Astrocyte (in vitro differentiated cells and primary cell): Measurements from ENCODE around the gene CCDC102B. TPM values are rescaled to one million over a fixed set of nuclear protein-coding genes. Genes with fewer than 3 reads are reported as not detected.
A peak's percentile ranks its signal among the peaks of the same experiment; 100 is the strongest.

Experiments
- DNase-seq: peaks from one replicate; pipeline ENCODE4 v3.0.0-alpha.2; 2010; ENCODE audit warnings: low read depth
- FAIRE-seq: peaks from 2 replicates; lab custom pipeline; 2011; peaks lifted over from hg19 to GRCh38; lab: Jason Lieb, UNC
- H2AFZ ChIP-seq: 2 replicates; pipeline ENCODE4 v1.6.0; 2012; ENCODE audit warnings: low read depth, low read length, inconsistent platforms
- H3K27ac ChIP-seq: 2 replicates; pipeline ENCODE4 v1.5.1; 2011; ENCODE audit warnings: low read depth, low read length, inconsistent platforms
- H3K27me3 ChIP-seq: 2 replicates; pipeline ENCODE4 v1.6.0; 2011; ENCODE audit warnings: low read length, inconsistent platforms; ENCODE audit not compliant: insufficient read depth
- H3K36me3 ChIP-seq: 2 replicates; pipeline ENCODE4 v1.5.1; 2011; ENCODE audit warnings: low read length, inconsistent platforms; ENCODE audit not compliant: insufficient read depth
- H3K4me1 ChIP-seq: 2 replicates; pipeline ENCODE4 v1.5.1; 2011; ENCODE audit warnings: low read length, inconsistent platforms; ENCODE audit not compliant: insufficient read depth
- H3K4me2 ChIP-seq: 2 replicates; pipeline ENCODE4 v1.6.0; 2012; ENCODE audit warnings: low read length, inconsistent platforms
- H3K4me3 ChIP-seq: 2 replicates; pipeline ENCODE4 v1.5.1; 2011; ENCODE audit warnings: low read depth, mild to moderate bottlenecking, low read length, inconsistent platforms; ENCODE audit not compliant: insufficient read depth
- H3K79me2 ChIP-seq: 2 replicates; pipeline ENCODE4 v1.6.0; 2012; ENCODE audit warnings: mild to moderate bottlenecking, low read length, inconsistent platforms; ENCODE audit not compliant: insufficient read depth
- H3K9ac ChIP-seq: 2 replicates; pipeline ENCODE4 v1.6.0; 2012; ENCODE audit warnings: mild to moderate bottlenecking, low read length, inconsistent platforms
- H3K9me3 ChIP-seq: 2 replicates; pipeline ENCODE4 v1.5.1; 2012; ENCODE audit warnings: low read depth, mild to moderate bottlenecking, low read length, inconsistent platforms; ENCODE audit not compliant: insufficient read depth
- H4K20me1 ChIP-seq: 2 replicates; pipeline ENCODE4 v1.6.0; 2012; ENCODE audit warnings: low read length, inconsistent platforms; ENCODE audit not compliant: insufficient read depth
- H3K27ac Mint-ChIP-seq: one replicate; pipeline ENCODE4 v1.8.0; 2021; ENCODE audit warnings: mild to moderate bottlenecking, mixed read lengths; ENCODE audit not compliant: unreplicated experiment
- H3K27me3 Mint-ChIP-seq: one replicate; pipeline ENCODE4 v1.8.0; 2021; ENCODE audit warnings: low read depth, mixed read lengths; ENCODE audit not compliant: unreplicated experiment
- H3K36me3 Mint-ChIP-seq: one replicate; pipeline ENCODE4 v1.8.0; 2021; ENCODE audit warnings: low read depth, mixed read lengths; ENCODE audit not compliant: unreplicated experiment
- H3K4me1 Mint-ChIP-seq: one replicate; pipeline ENCODE4 v1.8.0; 2021; ENCODE audit warnings: low read depth, mixed read lengths; ENCODE audit not compliant: unreplicated experiment
- H3K4me3 Mint-ChIP-seq: one replicate; pipeline ENCODE4 v1.8.0; 2021; ENCODE audit warnings: mild to moderate bottlenecking, moderate library complexity, mixed read lengths; ENCODE audit not compliant: unreplicated experiment
- H3K9me3 Mint-ChIP-seq: one replicate; pipeline ENCODE4 v1.8.0; 2021; ENCODE audit warnings: mild to moderate bottlenecking, mixed read lengths; ENCODE audit not compliant: unreplicated experiment
- EZH2 ChIP-seq: IDR thresholded peaks from 2 replicates; pipeline ENCODE4 v1.6.1; 2012; ENCODE audit warnings: mild to moderate bottlenecking, low read length, inconsistent platforms; ENCODE audit not compliant: insufficient read depth
- total RNA-seq: library from RNA; stranded (reverse); gene quantifications from 2 replicates; pipeline ENCODE4 v1.2.1, GENCODE V29; 2021
- TF ChIP-seq, protein P1 (sequence below): IDR thresholded peaks from 2 replicates; pipeline ENCODE4 v1.5.1; 2011; ENCODE audit warnings: low read depth, mild to moderate bottlenecking, inconsistent platforms, low read length, moderate library complexity; ENCODE audit not compliant: insufficient read depth

The CCDC102B gene
- total RNA-seq, 1 donor from 2014 or later: 7.9 TPM

DNA sequence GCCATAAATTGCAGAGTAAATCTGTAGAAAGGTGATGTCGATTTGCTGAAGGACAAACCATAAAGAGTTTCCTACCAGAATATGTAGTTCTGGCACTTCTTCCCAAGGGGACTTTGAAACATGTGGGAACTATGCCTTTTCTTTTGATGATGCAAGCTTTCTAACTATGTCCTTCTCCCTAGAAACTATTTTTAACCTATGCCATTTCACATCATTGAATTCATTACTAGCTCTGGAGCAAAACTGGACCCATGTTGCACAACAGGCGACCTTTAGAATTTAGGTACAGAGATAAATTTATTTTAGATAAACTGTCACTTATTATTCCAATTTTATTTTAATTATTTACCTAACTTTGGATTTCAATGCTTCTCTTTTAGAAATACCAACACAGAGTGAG is 186.5 kb downstream of the CCDC102B start:
- Histone ChIP-seq H3K4me1 (no peaks in the 10 kb centered on the region), H3K4me3 (no peak overlapping the region), H3K9ac (no peak overlapping the region), H3K4me2 (no peak overlapping the region), H3K27ac (no peak overlapping the region), H2AFZ (no peak overlapping the region), H3K36me3 (no peaks in the 10 kb centered on the region), H4K20me1 (no peaks in the 10 kb centered on the region), H3K9me3 (no peaks in the 10 kb centered on the region), H3K79me2 (no peaks in the 10 kb centered on the region), H3K27me3 (no peaks in the 10 kb centered on the region)
- Mint-ChIP-seq H3K4me1 (peaks cover 1% of the 10 kb centered on the region), H3K27ac (no peak overlapping the region), H3K27me3 (no peaks in the 10 kb centered on the region), H3K36me3 (peaks cover 2% of the 10 kb centered on the region), H3K9me3 (peaks cover 1% of the 10 kb centered on the region), H3K4me3 (no peak overlapping the region)
- FAIRE-seq (no peak), DNase-seq (no peak)
- TF ChIP-seq, protein P1, sequence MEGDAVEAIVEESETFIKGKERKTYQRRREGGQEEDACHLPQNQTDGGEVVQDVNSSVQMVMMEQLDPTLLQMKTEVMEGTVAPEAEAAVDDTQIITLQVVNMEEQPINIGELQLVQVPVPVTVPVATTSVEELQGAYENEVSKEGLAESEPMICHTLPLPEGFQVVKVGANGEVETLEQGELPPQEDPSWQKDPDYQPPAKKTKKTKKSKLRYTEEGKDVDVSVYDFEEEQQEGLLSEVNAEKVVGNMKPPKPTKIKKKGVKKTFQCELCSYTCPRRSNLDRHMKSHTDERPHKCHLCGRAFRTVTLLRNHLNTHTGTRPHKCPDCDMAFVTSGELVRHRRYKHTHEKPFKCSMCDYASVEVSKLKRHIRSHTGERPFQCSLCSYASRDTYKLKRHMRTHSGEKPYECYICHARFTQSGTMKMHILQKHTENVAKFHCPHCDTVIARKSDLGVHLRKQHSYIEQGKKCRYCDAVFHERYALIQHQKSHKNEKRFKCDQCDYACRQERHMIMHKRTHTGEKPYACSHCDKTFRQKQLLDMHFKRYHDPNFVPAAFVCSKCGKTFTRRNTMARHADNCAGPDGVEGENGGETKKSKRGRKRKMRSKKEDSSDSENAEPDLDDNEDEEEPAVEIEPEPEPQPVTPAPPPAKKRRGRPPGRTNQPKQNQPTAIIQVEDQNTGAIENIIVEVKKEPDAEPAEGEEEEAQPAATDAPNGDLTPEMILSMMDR: no peak
- no peak for TF ChIP-seq EZH2

DNA sequence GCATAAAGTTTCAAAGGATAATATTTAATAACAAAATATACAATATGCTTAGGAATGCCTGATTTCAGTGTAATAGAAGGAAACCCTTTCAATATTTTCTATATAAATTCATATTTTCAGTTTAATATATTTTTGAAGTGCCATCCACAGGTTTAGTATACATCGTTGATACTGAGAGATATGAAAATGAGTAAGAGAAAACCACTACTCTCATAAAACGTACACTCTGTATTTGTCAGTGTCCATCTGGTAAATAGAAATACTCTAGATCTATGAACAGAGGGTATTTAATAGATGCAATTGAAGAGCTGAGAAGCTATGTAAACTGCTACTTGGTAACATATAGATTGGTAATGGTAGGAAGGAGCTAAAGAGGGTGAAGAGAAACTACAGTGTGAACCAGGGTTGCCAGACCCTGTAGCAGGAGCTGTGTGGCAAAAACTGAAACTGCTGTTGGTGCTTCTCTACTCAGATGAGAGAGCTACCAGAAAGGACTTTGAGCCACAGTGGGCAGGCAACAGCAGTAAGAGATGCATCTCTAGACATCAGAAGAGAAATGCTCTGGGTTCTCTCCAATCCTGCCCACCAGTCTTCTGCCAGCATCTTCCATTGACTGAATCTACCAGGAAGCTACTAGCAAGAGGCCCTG is 187.4 kb downstream of the CCDC102B start:
- DNase-seq (no peak), FAIRE-seq (no peak)
- Histone ChIP-seq H3K9ac (no peak overlapping the region), H3K79me2 (no peaks in the 10 kb centered on the region), H3K27me3 (no peaks in the 10 kb centered on the region), H3K9me3 (no peaks in the 10 kb centered on the region), H3K27ac (no peak overlapping the region), H3K4me3 (no peak overlapping the region), H3K36me3 (no peaks in the 10 kb centered on the region), H4K20me1 (no peaks in the 10 kb centered on the region), H2AFZ (no peak overlapping the region), H3K4me2 (no peak overlapping the region), H3K4me1 (no peaks in the 10 kb centered on the region)
- Mint-ChIP-seq H3K9me3 (peaks cover 3% of the 10 kb centered on the region), H3K36me3 (peaks cover 2% of the 10 kb centered on the region), H3K27ac (no peak overlapping the region), H3K27me3 (no peaks in the 10 kb centered on the region), H3K4me3 (no peak overlapping the region), H3K4me1 (peaks cover 1% of the 10 kb centered on the region)
- TF ChIP-seq EZH2: no peak
- TF ChIP-seq, protein P1: no peak

DNA sequence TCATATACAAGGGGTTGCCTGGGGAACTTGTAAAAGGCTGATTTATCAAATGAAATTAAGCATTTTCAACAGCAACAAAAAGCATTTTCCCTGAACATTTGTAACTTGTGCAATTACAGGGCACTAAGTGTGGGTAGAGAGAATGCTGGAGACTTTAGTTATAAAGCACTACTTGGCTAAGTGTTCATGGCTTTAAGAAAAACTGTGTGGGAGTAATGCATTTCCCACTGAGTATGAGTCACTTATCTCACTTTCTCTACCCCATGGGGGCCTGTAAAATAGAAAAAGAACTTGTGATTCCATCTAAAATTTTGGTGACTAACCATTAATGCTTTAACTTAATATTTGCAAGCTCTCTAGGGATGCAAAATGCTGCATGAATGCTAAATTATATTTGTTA is 193.4 kb downstream of the CCDC102B start:
- Histone ChIP-seq H3K9ac (no peak overlapping the region), H2AFZ (no peak overlapping the region), H3K36me3 (no peaks in the 10 kb centered on the region), H3K79me2 (no peaks in the 10 kb centered on the region), H3K4me2 (no peak overlapping the region), H3K27ac (no peak overlapping the region), H3K4me3 (no peak overlapping the region), H3K27me3 (no peaks in the 10 kb centered on the region), H3K4me1 (no peaks in the 10 kb centered on the region), H3K9me3 (no peaks in the 10 kb centered on the region), H4K20me1 (no peaks in the 10 kb centered on the region)
- H3K27ac Mint-ChIP-seq: peak overlapping the region; percentile 26
- TF ChIP-seq, protein P1: no peak
- TF ChIP-seq EZH2: no peak
- FAIRE-seq (no peak), DNase-seq (peak; percentile 60)
- no peak overlapping the region for H3K4me3 Mint-ChIP-seq
- peaks cover 3% of the 10 kb centered on the region for H3K9me3 Mint-ChIP-seq
- no peaks in the 10 kb centered on the region for H3K36me3 Mint-ChIP-seq
- H3K4me1 Mint-ChIP-seq: peaks cover 11% of the 10 kb centered on the region
- peaks cover 5% of the 10 kb centered on the region for H3K27me3 Mint-ChIP-seq
